ENCODE measurements around the gene IFIT3. TPM values are rescaled to one million over a fixed set of nuclear protein-coding genes. Genes with fewer than 3 reads are reported as not detected.
"Not testable (repeated sequence)": the region's sequence is repeated elsewhere in the genome, so short reads cannot be mapped to it uniquely, and the experiment has no call there.

IFIT3 gene
- total RNA-seq, 1 donor from 2014 or later: 5.3 TPM

DNA sequence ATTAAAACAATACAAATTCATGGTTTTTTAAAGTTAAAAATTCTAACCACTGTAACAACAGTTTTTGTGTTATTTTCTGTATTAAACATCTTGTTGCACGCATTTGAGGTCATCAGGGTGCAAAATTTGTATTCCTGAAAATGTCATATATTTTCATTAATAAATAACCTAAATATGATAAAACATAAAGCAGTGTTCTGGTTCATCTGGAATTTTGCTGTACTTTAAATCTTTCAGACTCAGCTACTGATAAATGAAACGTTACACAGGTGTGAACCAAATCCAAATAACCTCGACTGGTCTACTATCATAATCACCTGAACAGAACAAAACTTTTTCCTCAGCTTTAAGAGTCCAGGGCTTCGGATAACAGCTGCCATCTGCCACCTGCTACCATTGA, 19.1 kb upstream of the IFIT3 start:
- H3K4me3 ChIP-seq (ENCODE audit: low read depth, low read length): no peak overlapping the region
- DNase-seq (ENCODE audit: low read depth): no peak
- TF ChIP-seq, protein P1, sequence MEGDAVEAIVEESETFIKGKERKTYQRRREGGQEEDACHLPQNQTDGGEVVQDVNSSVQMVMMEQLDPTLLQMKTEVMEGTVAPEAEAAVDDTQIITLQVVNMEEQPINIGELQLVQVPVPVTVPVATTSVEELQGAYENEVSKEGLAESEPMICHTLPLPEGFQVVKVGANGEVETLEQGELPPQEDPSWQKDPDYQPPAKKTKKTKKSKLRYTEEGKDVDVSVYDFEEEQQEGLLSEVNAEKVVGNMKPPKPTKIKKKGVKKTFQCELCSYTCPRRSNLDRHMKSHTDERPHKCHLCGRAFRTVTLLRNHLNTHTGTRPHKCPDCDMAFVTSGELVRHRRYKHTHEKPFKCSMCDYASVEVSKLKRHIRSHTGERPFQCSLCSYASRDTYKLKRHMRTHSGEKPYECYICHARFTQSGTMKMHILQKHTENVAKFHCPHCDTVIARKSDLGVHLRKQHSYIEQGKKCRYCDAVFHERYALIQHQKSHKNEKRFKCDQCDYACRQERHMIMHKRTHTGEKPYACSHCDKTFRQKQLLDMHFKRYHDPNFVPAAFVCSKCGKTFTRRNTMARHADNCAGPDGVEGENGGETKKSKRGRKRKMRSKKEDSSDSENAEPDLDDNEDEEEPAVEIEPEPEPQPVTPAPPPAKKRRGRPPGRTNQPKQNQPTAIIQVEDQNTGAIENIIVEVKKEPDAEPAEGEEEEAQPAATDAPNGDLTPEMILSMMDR (conservative IDR thresholded peaks at IDR 0.05; ENCODE audit: low read depth, low read length): no peak

DNA sequence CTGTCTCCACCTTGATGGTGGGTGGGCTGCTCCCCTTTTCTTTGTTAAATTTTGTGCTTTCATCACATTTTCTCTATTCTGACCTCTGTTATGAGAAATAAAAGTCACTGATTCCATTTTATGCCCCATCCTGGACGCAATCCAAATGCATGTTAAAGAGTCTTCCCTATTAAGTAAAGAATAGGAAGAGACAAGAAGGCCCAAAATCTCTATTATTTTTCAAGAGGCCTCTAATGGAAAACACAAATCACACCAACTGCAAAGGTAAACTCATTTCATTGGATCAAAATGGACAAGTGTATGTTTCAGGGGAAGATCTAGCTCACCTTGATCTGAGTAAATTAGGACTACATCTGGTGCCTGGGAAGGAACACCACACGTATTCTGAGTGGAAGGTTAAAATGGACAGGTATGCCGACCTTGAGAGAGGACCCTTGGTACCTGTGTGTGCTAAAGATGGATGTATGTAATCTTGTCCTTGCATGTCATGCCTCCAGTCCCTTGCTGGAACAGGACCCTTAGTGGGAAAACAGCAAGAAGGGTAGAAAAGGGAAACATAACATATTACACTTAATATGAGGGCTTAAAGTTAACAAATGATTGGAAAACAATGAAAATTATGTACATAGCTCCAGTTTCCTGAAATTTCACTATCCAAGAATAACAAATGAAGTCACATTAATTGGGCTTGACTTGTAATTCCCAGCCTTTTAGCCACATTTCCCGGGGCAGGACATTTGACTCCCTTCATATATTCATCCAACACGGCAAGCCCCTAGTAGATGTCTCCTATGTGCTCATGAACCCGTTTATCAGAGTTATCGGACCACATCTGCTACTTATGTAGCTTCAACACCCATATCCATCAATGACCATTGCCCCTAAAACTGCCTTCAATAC, 18.4 kb upstream of the IFIT3 start:
- no peak for DNase-seq (ENCODE audit: low read depth)
- H3K4me3 ChIP-seq (ENCODE audit: low read depth, low read length): no peak overlapping the region
- TF ChIP-seq, protein P1 (conservative IDR thresholded peaks at IDR 0.05; ENCODE audit: low read depth, low read length): no peak

DNA sequence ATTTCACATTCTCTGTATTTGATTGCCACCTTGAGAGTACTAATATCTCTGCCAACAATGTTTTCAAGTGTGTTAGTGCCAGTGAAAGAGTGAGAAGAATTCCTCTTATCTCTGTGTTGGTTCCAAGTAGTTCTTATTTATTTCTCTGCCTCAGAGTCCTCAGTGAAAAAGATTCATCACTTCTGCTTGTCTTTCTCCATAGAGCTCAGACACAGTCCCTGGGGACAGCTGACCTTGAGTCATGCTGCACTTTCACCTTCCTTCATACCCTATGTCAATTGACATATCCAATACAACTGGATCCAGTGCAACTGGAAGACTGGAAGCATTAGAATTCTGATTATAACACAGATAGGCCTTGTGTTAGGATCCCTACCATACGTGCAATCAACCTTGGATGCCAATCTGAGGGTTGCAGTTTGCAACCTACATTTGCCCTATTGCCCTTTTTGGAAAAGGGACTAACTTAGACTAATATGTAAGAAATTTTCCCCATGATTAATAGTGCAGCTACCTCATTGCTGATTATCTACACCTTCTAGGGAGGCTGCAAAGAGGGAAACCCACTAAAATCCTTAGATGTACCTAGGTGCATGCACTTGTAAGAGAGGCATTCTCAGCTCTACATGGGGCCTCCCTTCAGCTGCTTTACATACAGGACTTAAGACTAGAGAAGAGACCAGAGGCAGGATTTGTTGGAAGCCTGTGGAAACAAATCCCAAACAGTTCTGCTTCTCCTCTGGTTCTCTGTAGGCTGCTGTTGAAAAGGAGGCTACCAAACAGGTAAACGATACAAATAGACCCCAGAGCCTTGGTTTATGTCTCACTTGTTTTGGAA, 17.5 kb upstream of the IFIT3 start:
- TF ChIP-seq, protein P1 (conservative IDR thresholded peaks at IDR 0.05; ENCODE audit: low read depth, low read length): no peak
- no peak overlapping the region for H3K4me3 ChIP-seq (ENCODE audit: low read depth, low read length)
- DNase-seq (ENCODE audit: low read depth): no peak

DNA sequence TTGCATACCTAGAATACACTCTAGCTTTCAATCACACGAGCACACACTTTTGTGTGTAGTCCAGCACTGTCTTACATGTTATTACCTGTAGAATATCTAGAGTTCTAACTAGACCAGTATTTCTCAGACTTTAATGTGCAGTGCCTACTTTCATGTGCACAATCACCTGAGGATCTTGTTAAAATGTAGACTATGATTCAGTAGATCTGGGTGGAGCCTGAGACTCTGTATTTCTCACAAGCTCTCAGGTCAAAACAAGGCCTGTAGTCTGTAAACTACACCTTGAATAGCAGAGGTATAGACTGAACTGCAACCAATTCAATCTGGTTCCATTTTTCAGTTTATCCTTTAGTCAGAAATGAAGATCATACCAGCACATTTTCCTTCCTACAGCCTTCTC, 14.8 kb upstream of the IFIT3 start:
- TF ChIP-seq, protein P1 (conservative IDR thresholded peaks at IDR 0.05; ENCODE audit: low read depth, low read length): no peak
- no peak overlapping the region for H3K4me3 ChIP-seq (ENCODE audit: low read depth, low read length)
- no peak for DNase-seq (ENCODE audit: low read depth)

DNA sequence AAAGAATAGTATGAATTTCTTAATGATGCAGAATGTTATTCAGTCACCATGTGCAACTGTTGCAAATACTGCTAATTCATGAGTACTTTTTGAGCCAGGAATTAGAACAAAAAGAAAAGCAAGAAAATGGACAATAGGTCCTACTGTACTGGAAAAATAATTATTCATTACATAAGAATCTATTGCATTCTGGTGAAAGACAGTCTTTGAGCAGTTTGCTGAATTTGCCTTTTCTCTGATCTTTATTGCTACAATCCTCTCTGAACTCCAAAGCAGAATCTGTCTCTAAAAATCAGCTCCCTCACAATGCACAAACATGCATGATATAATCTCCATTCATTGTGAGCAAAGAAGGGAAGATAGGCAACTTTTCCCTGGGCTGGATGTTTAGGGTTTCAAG, 13.1 kb upstream of the IFIT3 start:
- H3K4me3 ChIP-seq (ENCODE audit: low read depth, low read length): no peak overlapping the region
- TF ChIP-seq, protein P1 (conservative IDR thresholded peaks at IDR 0.05; ENCODE audit: low read depth, low read length): no peak
- no peak for DNase-seq (ENCODE audit: low read depth)

DNA sequence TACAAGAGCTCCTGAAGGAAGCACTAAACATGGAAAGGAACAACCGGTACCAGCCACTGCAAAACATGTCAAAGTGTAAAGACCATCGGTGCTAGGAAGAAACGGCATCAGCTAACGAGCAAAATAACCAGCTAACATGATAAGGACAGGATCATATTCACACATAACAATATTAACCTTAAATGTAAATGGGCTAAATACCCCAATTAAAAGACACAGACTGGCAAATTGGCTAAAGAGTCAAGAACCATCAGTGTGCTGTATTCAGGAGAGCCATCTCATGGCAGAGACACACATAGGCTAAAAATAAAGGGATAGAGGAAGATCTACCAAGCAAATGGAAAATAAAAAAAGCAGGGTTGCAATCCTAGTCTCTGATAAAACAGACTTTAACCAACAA, 9.8 kb upstream of the IFIT3 start:
- H3K4me3 ChIP-seq (ENCODE audit: low read depth, low read length); DNase-seq (ENCODE audit: low read depth): not testable (repeated sequence)

DNA sequence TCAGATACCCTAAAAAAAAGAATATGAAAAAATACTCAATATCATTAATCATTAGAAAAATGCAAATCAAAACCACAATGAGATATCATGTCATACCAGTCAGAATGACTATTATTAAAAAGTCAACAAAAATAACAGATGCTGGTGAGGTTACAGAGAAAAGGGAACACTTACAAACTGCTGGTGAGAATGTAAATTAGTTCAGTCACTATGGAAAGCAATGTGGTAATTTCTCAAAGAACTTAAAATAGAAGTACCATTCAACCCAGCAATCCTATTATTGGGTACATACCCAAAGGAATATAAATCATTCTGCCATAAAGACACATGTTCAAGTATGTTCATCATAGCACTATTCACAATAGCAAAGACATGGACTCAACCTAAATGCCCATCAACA, 2.7 kb upstream of the IFIT3 start:
- not testable (repeated sequence) for DNase-seq (ENCODE audit: low read depth)

DNA sequence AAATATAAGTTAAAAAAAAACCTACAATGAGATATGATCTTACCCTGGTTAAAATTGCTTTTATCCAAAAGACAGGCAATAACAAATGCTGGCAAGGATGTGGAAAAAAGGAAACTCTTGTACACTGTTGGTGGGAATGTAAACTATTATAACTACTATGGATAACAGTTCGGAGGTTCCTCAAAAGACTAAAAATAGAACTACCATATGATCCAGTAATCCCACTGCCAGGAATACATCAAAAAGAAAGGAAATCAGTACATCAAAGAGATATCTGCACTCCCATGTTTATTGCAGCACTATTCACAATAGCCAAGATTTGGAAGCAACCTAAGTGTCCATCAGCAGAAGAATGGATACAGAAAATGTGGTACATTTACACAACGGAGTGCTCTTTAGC, 1.9 kb upstream of the IFIT3 start:
- DNase-seq (ENCODE audit: low read depth); H3K4me3 ChIP-seq (ENCODE audit: low read depth, low read length): not testable (repeated sequence)

More for the DNA sequence above, 2.7 kb upstream of the IFIT3 start:
- not testable (repeated sequence) for H3K4me3 ChIP-seq (ENCODE audit: low read depth, low read length)

Data from epithelial cell of proximal tubule (primary cell).